Keratinocyte (primary cell): ENCODE data around the gene SYTL4. TPM values are rescaled to one million over a fixed set of nuclear protein-coding genes. Genes with fewer than 3 reads are reported as not detected.

Experiments
- DNase-seq: peaks from one replicate; pipeline ENCODE4 v3.0.0-alpha.2; 2011; ENCODE audit warnings: low read depth, missing footprints, low spot score
- FAIRE-seq: peaks from 2 replicates; lab custom pipeline; 2011; peaks lifted over from hg19 to GRCh38; lab: Jason Lieb, UNC
- H2AFZ ChIP-seq: 2 replicates; pipeline ENCODE4 v1.6.0; 2012; ENCODE audit warnings: low read length, control low read depth, inconsistent platforms; ENCODE audit not compliant: control insufficient read depth
- H3K27ac ChIP-seq: 2 replicates; pipeline ENCODE4 v1.5.1; 2011; ENCODE audit warnings: low read length; ENCODE audit not compliant: control insufficient read depth, insufficient read depth
- H3K27me3 ChIP-seq: 3 replicates; pipeline ENCODE4 v1.6.0; 2011; ENCODE audit warnings: low read length; ENCODE audit not compliant: control insufficient read depth, insufficient read depth; ENCODE audit errors: extremely low read depth
- H3K36me3 ChIP-seq, 2 experiments: 2 replicates in 1 of 2; 3 replicates in 1 of 2; pipeline ENCODE4 v1.5.1; 2011; ENCODE audit warnings: low read length in 2 of 2, mild to moderate bottlenecking in 1 of 2; ENCODE audit not compliant: control insufficient read depth in 2 of 2, insufficient read depth in 2 of 2; ENCODE audit errors: extremely low read depth in 1 of 2
- H3K4me1 ChIP-seq: 3 replicates; pipeline ENCODE4 v1.5.1; 2011; ENCODE audit warnings: low read length; ENCODE audit not compliant: control insufficient read depth, insufficient read depth; ENCODE audit errors: extremely low read depth
- H3K4me2 ChIP-seq: 3 replicates; pipeline ENCODE4 v1.6.0; 2011; ENCODE audit warnings: low read depth, low read length; ENCODE audit not compliant: control insufficient read depth, insufficient read depth; ENCODE audit errors: extremely low read depth
- H3K4me3 ChIP-seq, 3 experiments: fragments of 200-600 bp in 1 of 3; sonication (generic) in 1 of 3; 2 replicates in 2 of 3; 3 replicates in 1 of 3; pipeline ENCODE4 v1.5.1; 2011 to 2016; ENCODE audit warnings: low read length in 3 of 3, mild to moderate bottlenecking in 3 of 3, control low read depth in 2 of 3, inconsistent platforms in 1 of 3, low read depth in 1 of 3, mixed read lengths in 1 of 3, mixed run types in 1 of 3, moderate library complexity in 1 of 3; ENCODE audit not compliant: control insufficient read depth in 2 of 3, insufficient read depth in 2 of 3; ENCODE audit errors: extremely low read depth in 1 of 3
- H3K79me2 ChIP-seq: 2 replicates; pipeline ENCODE4 v1.6.0; 2012; ENCODE audit warnings: low read length; ENCODE audit not compliant: control insufficient read depth, insufficient read depth
- H3K9ac ChIP-seq: 3 replicates; pipeline ENCODE4 v1.6.0; 2011; ENCODE audit warnings: low read length; ENCODE audit not compliant: control insufficient read depth, insufficient read depth; ENCODE audit errors: extremely low read depth
- H3K9me1 ChIP-seq: 3 replicates; pipeline ENCODE4 v1.6.0; 2011; ENCODE audit warnings: low read length; ENCODE audit not compliant: control insufficient read depth, insufficient read depth; ENCODE audit errors: extremely low read depth
- H3K9me3 ChIP-seq: 2 replicates; pipeline ENCODE4 v1.5.1; 2012; ENCODE audit warnings: low read depth, low read length; ENCODE audit not compliant: control insufficient read depth
- H4K20me1 ChIP-seq: 3 replicates; pipeline ENCODE4 v1.6.0; 2011; ENCODE audit warnings: low read length; ENCODE audit not compliant: control insufficient read depth, insufficient read depth; ENCODE audit errors: extremely low read depth
- EZH2 ChIP-seq: IDR thresholded peaks from one replicate; pipeline ENCODE4 v1.6.1; 2012; ENCODE audit warnings: inconsistent platforms, mild to moderate bottlenecking, low read length, moderate library complexity
- dilution Hi-C: fragments of 300-500 bp; cut with MboI; formaldehyde crosslinking; loops from one replicate; pipeline ENCODE4 v1.7.0; 2020; ENCODE audit warnings: low sequenced_read_pairs; ENCODE audit not compliant: extremely low pct_ligation_motif_present
- polyA plus RNA-seq, 5 experiments: library from polyadenylated mRNA; depleted of rRNA in 3 of 5; stranded (reverse) in 3 of 5; stranded (forward) in 1 of 5; unstranded in 1 of 5; fragments of >200 nt; gene quantifications; 1 replicate in 1 of 5; 2 replicates in 3 of 5; 3 replicates in 1 of 5; pipeline versions ENCODE4 v1.2.1 to v1.2.3, GENCODE V29; 2011 to 2012; ENCODE audit warnings: missing spikeins in 2 of 5, low read depth in 1 of 5, low replicate concordance in 1 of 5
- TF ChIP-seq, protein P1 (sequence below), 3 experiments: IDR thresholded peaks in 1 of 3; conservative IDR thresholded peaks in 1 of 3; optimal IDR thresholded peaks in 1 of 3; 2 replicates in 2 of 3; 3 replicates in 1 of 3; pipeline versions ENCODE3 to v1.5.1; 2011; ENCODE audit warnings: low read length in 3 of 3, mild to moderate bottlenecking in 3 of 3, moderate library complexity in 2 of 3, control low read depth in 1 of 3, inconsistent platforms in 1 of 3; ENCODE audit not compliant: insufficient read depth in 2 of 3; ENCODE audit errors: extremely low read depth in 1 of 3

The SYTL4 gene
- polyA plus RNA-seq, 1 donor (not counting 4 experiments of a cell fraction or from before 2014, with no cell fraction given), result 0.87 TPM

DNA sequence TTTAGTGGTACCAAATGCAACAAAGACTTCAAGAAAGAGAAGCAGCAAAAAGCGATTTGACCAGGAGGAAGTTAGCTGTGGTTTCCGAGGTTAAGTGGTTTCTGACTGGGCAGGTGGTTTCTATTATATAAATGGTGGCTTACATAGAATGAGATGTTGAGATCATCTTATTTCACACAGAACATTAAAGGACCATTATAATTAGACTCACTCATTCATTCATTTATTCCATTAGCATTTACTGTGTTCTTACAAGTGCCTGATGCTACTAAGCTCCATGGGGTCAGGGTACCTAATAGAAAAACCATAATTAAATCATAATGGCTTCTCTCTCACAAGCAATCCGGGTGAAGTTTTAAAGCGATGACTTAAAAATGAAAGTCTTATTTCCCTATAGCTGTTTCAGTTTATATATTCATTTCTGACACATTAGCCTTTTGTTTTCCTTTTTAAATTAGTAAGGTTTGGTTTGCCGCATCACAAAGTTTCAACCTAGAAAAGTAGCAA is 105.9 kb downstream of the SYTL4 start:
- Histone ChIP-seq H3K4me1 (no peaks in the 10 kb centered on the region), H3K4me2 (no peak overlapping the region), H3K36me3 (no peaks in the 10 kb centered on the region), H3K9me1 (no peaks in the 10 kb centered on the region), H3K79me2 (no peaks in the 10 kb centered on the region), H3K27me3 (no peaks in the 10 kb centered on the region), H3K9me3 (no peaks in the 10 kb centered on the region), H3K4me3 (no peak overlapping the region), H3K27ac (no peak overlapping the region), H4K20me1 (no peaks in the 10 kb centered on the region), H3K9ac (no peak overlapping the region), H2AFZ (no peak overlapping the region)
- DNase-seq, result no peak
- dilution Hi-C loops, result no loop called here
- FAIRE-seq, result no peak
- no peak for TF ChIP-seq EZH2
- TF ChIP-seq, protein P1, sequence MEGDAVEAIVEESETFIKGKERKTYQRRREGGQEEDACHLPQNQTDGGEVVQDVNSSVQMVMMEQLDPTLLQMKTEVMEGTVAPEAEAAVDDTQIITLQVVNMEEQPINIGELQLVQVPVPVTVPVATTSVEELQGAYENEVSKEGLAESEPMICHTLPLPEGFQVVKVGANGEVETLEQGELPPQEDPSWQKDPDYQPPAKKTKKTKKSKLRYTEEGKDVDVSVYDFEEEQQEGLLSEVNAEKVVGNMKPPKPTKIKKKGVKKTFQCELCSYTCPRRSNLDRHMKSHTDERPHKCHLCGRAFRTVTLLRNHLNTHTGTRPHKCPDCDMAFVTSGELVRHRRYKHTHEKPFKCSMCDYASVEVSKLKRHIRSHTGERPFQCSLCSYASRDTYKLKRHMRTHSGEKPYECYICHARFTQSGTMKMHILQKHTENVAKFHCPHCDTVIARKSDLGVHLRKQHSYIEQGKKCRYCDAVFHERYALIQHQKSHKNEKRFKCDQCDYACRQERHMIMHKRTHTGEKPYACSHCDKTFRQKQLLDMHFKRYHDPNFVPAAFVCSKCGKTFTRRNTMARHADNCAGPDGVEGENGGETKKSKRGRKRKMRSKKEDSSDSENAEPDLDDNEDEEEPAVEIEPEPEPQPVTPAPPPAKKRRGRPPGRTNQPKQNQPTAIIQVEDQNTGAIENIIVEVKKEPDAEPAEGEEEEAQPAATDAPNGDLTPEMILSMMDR (optimal IDR thresholded peaks at IDR 0.05 in 1 of 3, IDR thresholded peaks at IDR 0.05 in 1 of 3, conservative IDR thresholded peaks at IDR 0.05 in 1 of 3; ENCODE audit: extremely low read depth in 1 of 3, insufficient read depth in 2 of 3, low read length in 3 of 3), result no peak

Other genes with a start within 250 kb of the SYTL4 start
- gene TNMD, start 147.2 kb downstream of the SYTL4 start, polyA plus RNA-seq, result not detected in 3 replicates
- 17.9 to 24.3 TPM (median 19.2 TPM) in 3 replicates for gene TSPAN6, start 95.3 kb downstream of the SYTL4 start, polyA plus RNA-seq
- 3.9 to 6.1 TPM (median 4.0 TPM) in 3 replicates for gene SRPX2, start 87.9 kb downstream of the SYTL4 start, polyA plus RNA-seq
- gene CSTF2, start 88.3 kb upstream of the SYTL4 start, polyA plus RNA-seq, result 22.0 to 29.5 TPM (median 28.3 TPM) in 3 replicates
- not detected in 3 replicates for gene NOX1, start 142.2 kb upstream of the SYTL4 start, polyA plus RNA-seq
- 0.26 to 0.31 TPM (median 0.28 TPM) in 3 replicates for gene XKRX, start 196.8 kb upstream of the SYTL4 start, polyA plus RNA-seq
- gene ARL13A, start 237.6 kb upstream of the SYTL4 start, polyA plus RNA-seq, result not detected in 3 replicates